ENCODE results near the gene PSMC6.

The PSMC6 gene

DNA sequence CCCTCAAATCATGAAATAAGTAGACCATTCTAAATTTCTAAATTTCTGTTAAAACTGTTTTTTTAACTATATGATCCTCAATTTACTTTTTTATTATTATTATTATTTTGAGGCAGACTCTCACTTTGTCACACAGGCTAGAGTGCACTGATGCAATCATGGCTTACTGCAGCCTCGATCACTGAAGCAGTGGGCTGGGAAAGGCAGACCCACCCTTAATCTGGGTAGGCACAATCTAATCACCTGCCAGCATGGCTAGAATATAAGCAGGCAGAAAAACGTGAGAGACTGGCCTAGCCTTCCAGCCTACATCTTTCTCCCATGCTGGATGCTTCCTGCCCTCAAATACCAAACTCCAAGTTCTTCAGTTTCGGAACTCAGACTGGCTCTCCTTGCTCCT lies 14.0 kb upstream of the PSMC6 start:
- DNase-seq (ENCODE audit: low read depth) = no peak
- H3K4me3 ChIP-seq (ENCODE audit: low read depth, low read length) = no peak overlapping the region
- TF ChIP-seq CTCF (IDR thresholded peaks at IDR 0.05; ENCODE audit: low read depth, low read length) (no peak), POLR2A (IDR thresholded peaks at IDR 0.05; ENCODE audit: extremely low read depth, insufficient read length) (no peak), MYC (IDR thresholded peaks at IDR 0.05; ENCODE audit: low read depth, low read length) (no peak), MAX (IDR thresholded peaks at IDR 0.05; ENCODE audit: low read depth, low read length) (no peak)

DNA sequence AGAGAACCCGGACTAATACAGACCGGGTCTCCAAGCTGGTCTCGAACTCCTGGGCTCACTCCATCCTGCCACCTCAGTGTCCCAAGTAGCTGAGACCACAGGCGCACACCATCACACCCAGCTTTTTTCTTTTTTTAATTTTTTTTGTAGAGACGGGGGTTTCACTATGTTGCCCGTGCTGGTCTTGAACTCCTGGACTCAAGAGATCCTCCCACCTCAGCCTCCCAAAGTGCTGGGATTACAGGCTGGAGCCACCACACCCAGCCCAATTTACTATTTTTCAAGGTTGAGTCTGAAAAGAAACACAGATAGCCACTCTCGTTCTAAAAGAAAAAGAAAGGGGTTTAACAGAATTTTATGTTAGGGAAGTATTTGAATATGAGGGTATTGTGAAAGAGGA lies 13.5 kb upstream of the PSMC6 start:
- DNase-seq (ENCODE audit: low read depth) = no peak
- no peak overlapping the region for H3K4me3 ChIP-seq (ENCODE audit: low read depth, low read length)
- TF ChIP-seq CTCF (IDR thresholded peaks at IDR 0.05; ENCODE audit: low read depth, low read length) = no peak
- no peak for TF ChIP-seq MAX (IDR thresholded peaks at IDR 0.05; ENCODE audit: low read depth, low read length)
- TF ChIP-seq MYC (IDR thresholded peaks at IDR 0.05; ENCODE audit: low read depth, low read length) = no peak
- no peak for TF ChIP-seq POLR2A (IDR thresholded peaks at IDR 0.05; ENCODE audit: extremely low read depth, insufficient read length)

- peak; percentile 78 for DNase-seq (ENCODE audit: low read depth)
- peak overlapping the region; percentile 86 for H3K4me3 ChIP-seq (ENCODE audit: low read depth, low read length)
- TF ChIP-seq CTCF (IDR thresholded peaks at IDR 0.05; ENCODE audit: low read depth, low read length) (no peak), MAX (IDR thresholded peaks at IDR 0.05; ENCODE audit: low read depth, low read length) (peak; percentile 49; the same call in 1 of the 2 replicates), POLR2A (IDR thresholded peaks at IDR 0.05; ENCODE audit: extremely low read depth, insufficient read length) (no peak), MYC (IDR thresholded peaks at IDR 0.05; ENCODE audit: low read depth, low read length) (peak; percentile 58; the same call in 1 of the 2 replicates)
Observed at GRCh38 chr14:52694761-52695480, 12.1 kb upstream of the PSMC6 start.

- peak; percentile 76 for DNase-seq (ENCODE audit: low read depth)
- TF ChIP-seq CTCF (IDR thresholded peaks at IDR 0.05; ENCODE audit: low read depth, low read length) = no peak
- no peak for TF ChIP-seq MAX (IDR thresholded peaks at IDR 0.05; ENCODE audit: low read depth, low read length)
- TF ChIP-seq MYC (IDR thresholded peaks at IDR 0.05; ENCODE audit: low read depth, low read length) = no peak
- peak; percentile 38 for TF ChIP-seq POLR2A (IDR thresholded peaks at IDR 0.05; ENCODE audit: extremely low read depth, insufficient read length)
- H3K4me3 ChIP-seq (ENCODE audit: low read depth, low read length) = peak within 1 kb of the TSS; percentile 86
Observed at GRCh38 chr14:52695481-52696091, 11.4 kb upstream of the PSMC6 start, which contains the start of gene ERO1A. TSS of gene ERO1A (minus strand) at chr14:52695558. CDS start at chr14:52695481, 77 bp downstream.

GRCh38 chr14:52700701-52701172 lies 6.3 kb upstream of the PSMC6 start:
- DNase-seq (ENCODE audit: low read depth) = no peak
- H3K4me3 ChIP-seq (ENCODE audit: low read depth, low read length) = no peak overlapping the region
- no peak for TF ChIP-seq MAX (IDR thresholded peaks at IDR 0.05; ENCODE audit: low read depth, low read length)
- no peak for TF ChIP-seq MYC (IDR thresholded peaks at IDR 0.05; ENCODE audit: low read depth, low read length)
- no peak for TF ChIP-seq CTCF (IDR thresholded peaks at IDR 0.05; ENCODE audit: low read depth, low read length)
- TF ChIP-seq POLR2A (IDR thresholded peaks at IDR 0.05; ENCODE audit: extremely low read depth, insufficient read length) = no peak
